C4-2B (cell line): ENCODE results near the gene KCTD18.

ENCODE experiments used
- H3K27ac ChIP-seq: fragments of 450-650 bp; 2 replicates; pipeline ENCODE4 v1.5.1; 2017
- ZFX ChIP-seq: fragments of 450-650 bp; IDR thresholded peaks from 2 replicates; pipeline ENCODE4 v1.6.1; 2017
- TF ChIP-seq, protein P1 (sequence below): fragments of 450-650 bp; conservative IDR thresholded peaks from 2 replicates; pipeline ENCODE4 v1.5.1; 2017; ENCODE audit warnings: mild to moderate bottlenecking

KCTD18 gene

DNA sequence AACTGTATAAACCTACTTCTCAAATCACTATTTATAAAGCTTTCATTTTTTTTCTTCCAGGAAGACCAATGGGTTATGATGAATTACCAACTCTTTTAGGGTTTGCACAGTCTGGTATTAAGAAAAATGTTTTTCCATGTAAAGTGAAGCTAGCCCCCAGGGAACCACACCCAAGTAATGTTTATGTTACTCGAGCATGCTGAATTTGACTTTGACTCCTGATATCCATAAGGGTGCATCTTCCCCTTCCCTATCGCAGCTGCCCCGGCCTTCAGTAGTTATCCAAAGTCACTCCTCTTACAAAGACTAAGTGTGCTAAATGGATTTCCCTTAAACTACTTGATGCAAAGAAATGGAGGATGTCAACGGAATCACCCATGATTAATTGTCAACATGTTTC is 21.7 kb downstream of the KCTD18 start:
- no peak overlapping the region for H3K27ac ChIP-seq
- no peak for TF ChIP-seq ZFX
- TF ChIP-seq, protein P1, sequence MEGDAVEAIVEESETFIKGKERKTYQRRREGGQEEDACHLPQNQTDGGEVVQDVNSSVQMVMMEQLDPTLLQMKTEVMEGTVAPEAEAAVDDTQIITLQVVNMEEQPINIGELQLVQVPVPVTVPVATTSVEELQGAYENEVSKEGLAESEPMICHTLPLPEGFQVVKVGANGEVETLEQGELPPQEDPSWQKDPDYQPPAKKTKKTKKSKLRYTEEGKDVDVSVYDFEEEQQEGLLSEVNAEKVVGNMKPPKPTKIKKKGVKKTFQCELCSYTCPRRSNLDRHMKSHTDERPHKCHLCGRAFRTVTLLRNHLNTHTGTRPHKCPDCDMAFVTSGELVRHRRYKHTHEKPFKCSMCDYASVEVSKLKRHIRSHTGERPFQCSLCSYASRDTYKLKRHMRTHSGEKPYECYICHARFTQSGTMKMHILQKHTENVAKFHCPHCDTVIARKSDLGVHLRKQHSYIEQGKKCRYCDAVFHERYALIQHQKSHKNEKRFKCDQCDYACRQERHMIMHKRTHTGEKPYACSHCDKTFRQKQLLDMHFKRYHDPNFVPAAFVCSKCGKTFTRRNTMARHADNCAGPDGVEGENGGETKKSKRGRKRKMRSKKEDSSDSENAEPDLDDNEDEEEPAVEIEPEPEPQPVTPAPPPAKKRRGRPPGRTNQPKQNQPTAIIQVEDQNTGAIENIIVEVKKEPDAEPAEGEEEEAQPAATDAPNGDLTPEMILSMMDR: no peak

- H3K27ac ChIP-seq: no peak overlapping the region
Observed at GRCh38 chr2:200486529-200486928, 23.3 kb downstream of the KCTD18 start.

GRCh38 chr2:200484934-200485333 is 24.9 kb downstream of the KCTD18 start:
- TF ChIP-seq, protein P1: no peak
- TF ChIP-seq ZFX: no peak

More at GRCh38 chr2:200486529-200486928, 23.3 kb downstream of the KCTD18 start:
- TF ChIP-seq, protein P1: no peak
- no peak for TF ChIP-seq ZFX

DNA sequence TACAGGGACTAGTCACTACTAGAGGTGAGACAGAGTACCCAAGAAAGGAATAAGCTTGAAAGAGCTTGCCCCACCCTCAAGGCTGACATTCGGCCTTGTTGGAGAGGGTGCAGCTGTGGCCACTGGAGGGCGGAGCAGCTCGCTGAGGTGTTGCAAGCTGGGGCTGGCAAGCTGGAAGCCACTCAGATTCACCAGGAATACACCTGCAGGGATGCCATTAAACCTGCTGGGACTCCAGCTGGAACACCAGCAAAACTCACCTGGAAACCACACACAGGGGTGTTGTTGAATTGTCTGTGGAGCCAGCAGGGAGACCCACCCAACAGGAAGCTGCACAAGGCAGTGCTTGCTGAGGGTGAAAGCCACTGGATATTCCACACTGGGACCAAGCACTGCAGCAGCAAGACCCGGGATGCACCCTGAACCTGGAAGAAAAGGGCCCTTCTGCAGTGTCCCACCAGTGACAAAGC is 26.1 kb downstream of the KCTD18 start:
- no peak overlapping the region for H3K27ac ChIP-seq
- TF ChIP-seq, protein P1: peak; percentile 71
- no peak for TF ChIP-seq ZFX

More at GRCh38 chr2:200484934-200485333, 24.9 kb downstream of the KCTD18 start:
- no peak overlapping the region for H3K27ac ChIP-seq

DNA sequence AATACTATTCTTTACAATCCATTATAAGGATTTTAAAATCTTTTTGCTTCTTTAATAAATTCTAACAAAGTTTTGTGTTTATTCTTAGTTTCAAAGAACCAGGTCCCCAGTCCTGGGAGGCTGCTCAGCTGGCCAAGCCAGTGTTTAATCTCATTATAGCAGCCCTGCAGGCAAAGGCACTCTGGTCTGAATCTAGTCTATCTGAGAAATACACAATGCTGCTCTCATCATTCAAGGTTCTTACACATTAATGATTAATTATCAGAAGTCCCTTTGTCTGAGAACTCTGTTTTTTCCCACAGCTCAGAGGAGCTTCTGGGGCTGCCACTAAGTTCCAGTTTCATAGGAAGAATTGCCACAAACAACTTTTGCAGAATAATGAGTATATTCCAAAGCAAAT is 27.7 kb downstream of the KCTD18 start:
- no peak overlapping the region for H3K27ac ChIP-seq
- TF ChIP-seq ZFX: no peak

- TF ChIP-seq, protein P1: no peak
- no peak for TF ChIP-seq ZFX
- H3K27ac ChIP-seq: no peak overlapping the region
Observed at GRCh38 chr2:200479692-200480265, 30.1 kb downstream of the KCTD18 start.

DNA sequence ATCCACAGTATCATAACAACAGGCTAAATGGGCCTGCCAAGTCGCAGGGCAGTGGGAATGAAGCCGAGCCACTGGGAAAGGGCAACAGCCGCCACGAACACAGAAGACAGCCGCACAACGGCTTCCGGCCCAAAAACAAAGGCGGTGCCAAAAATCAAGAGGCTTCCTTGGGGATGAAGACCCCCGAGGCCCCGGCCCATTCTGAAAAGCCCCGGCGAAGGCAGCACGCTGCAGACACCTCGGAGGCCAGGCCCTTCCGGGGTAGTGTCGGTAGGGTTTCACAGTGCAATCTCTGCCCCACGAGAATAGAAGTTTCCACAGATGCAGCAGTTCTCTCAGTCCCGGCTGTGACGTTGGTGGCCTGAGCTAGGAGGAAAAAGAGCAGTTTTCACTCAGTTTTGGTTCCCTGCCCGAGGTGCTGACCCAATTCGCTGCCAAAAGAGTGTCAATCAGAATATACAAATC is 32.2 kb downstream of the KCTD18 start:
- no peak for TF ChIP-seq ZFX
- TF ChIP-seq, protein P1: no peak
- no peak overlapping the region for H3K27ac ChIP-seq

DNA sequence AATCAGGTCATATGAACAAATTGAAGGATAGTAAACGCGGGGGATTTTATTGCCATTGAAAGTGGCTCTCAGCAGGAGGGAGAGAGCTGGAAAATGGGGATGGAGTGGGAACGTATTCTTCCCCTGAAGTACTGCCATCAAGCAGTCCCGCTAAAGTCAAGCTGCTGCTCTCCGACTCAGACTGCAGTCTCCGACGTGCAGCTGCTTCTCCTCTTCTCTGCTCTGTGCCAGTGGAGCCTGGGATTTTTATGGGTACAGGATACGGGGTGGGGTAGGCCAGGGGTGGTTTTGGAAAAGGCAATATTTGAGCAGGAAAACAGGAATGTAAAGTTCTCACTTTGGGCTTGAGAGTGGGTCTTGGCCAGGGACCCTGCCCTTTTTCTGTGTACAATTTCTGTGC is 33.0 kb downstream of the KCTD18 start:
- no peak overlapping the region for H3K27ac ChIP-seq
- TF ChIP-seq, protein P1: no peak
- no peak for TF ChIP-seq ZFX
